ENCODE data around the gene RNF113A.

DNA sequence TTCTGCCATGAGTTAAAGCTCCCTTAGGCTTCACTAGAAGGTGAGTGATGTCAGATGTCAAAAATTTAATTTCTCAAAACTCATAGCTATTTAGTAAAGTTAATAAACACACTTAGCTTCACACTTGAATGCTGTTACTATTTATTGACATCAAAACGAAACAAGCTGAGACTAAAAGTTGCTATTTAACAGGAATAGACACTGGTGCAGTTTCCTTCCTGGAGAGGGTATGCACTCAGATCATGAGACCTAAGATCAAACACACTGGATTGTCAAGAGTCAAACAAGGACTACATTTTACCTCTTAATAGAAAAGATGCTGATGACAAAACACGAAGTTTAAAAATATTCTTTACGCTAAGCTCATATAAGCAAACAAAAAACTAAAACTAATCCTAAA, 37.6 kb downstream of the RNF113A start:
- TF ChIP-seq POLR2A (IDR thresholded peaks at IDR 0.05; ENCODE audit: low read length) (no peak), GATA1 (IDR thresholded peaks at IDR 0.05; ENCODE audit: low read depth, low read length) (no peak)
